ENCODE measurements around the gene CAPZB. TPM values are rescaled to one million over a fixed set of nuclear protein-coding genes. Genes with fewer than 3 reads are reported as not detected.

The CAPZB gene
- total RNA-seq, 3 donors from 2014 or later: 112 to 114 (median 113) TPM

DNA sequence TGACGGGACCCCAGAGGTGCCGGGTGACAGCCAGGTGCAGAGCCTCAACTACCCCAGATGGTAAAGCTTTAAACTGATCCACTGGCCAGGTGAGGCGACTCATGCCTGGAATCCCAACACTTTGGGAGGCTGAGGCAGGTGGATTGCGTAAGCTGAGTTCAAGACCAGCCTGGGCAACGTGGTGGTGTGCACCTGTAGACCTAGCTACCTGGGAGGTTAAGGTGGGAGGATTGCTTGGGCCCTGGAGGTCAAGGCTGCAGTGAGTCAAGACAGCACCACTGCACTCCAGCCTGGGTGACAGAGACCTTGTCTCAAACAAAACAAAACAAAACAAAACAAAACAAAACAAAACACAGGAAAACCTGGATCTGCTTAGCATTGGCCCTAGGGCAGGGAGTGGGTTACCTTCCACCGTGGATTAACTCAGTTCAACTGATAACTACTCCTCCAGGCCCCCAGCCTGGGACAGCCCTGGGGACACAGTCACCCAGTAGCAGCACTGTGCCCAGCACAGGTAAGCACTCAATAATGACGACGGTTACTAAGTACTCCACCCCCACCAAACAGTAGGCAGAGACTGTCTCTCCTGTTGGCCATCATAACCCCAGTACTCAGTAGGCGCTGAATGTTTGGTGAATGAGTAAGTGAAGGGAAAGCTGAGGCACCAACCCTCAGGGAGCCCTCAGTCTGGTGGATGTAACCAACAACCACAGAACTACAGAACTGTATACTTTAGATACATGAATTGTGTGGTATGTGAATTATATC, 151.6 kb downstream of the CAPZB start:
- DNase-seq (ENCODE audit: low spot score in 2 of 2): no peak

GRCh38 chr1:19332832-19333231, 152.5 kb downstream of the CAPZB start:
- intact Hi-C loops (cut with DNase I; ENCODE audit: low total_unique reads): loop anchor here (10.0 kb wide), 1 partner anchor 238 kb away; no protein-coding TSS in a partner anchor
- TF ChIP-seq, protein P1, sequence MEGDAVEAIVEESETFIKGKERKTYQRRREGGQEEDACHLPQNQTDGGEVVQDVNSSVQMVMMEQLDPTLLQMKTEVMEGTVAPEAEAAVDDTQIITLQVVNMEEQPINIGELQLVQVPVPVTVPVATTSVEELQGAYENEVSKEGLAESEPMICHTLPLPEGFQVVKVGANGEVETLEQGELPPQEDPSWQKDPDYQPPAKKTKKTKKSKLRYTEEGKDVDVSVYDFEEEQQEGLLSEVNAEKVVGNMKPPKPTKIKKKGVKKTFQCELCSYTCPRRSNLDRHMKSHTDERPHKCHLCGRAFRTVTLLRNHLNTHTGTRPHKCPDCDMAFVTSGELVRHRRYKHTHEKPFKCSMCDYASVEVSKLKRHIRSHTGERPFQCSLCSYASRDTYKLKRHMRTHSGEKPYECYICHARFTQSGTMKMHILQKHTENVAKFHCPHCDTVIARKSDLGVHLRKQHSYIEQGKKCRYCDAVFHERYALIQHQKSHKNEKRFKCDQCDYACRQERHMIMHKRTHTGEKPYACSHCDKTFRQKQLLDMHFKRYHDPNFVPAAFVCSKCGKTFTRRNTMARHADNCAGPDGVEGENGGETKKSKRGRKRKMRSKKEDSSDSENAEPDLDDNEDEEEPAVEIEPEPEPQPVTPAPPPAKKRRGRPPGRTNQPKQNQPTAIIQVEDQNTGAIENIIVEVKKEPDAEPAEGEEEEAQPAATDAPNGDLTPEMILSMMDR (IDR thresholded peaks at IDR 0.05): no peak
- TF ChIP-seq POLR2AphosphoS5 (IDR thresholded peaks at IDR 0.05) (no peak), POLR2A (IDR thresholded peaks at IDR 0.05) (no peak)
- Histone ChIP-seq H3K4me3 (no peak overlapping the region), H3K9me3 (no peaks in the 10 kb centered on the region), H3K36me3 (no peaks in the 10 kb centered on the region), H3K27me3 (no peaks in the 10 kb centered on the region), H3K4me1 (no peaks in the 10 kb centered on the region), H3K27ac (no peak overlapping the region)
- DNase-seq (ENCODE audit: low spot score in 2 of 2): no peak

More for the DNA sequence above, 151.6 kb downstream of the CAPZB start:
- no peaks in the 10 kb centered on the region for H3K9me3 ChIP-seq
- H3K36me3 ChIP-seq: no peaks in the 10 kb centered on the region
- no peak overlapping the region for H3K27ac ChIP-seq
- intact Hi-C loops (cut with DNase I; ENCODE audit: low total_unique reads): loop anchor here (10.0 kb wide), 1 partner anchor 239 kb away; no protein-coding TSS in a partner anchor
- H3K27me3 ChIP-seq: no peaks in the 10 kb centered on the region
- H3K4me3 ChIP-seq: no peak overlapping the region
- TF ChIP-seq, protein P1 (IDR thresholded peaks at IDR 0.05): no peak
- TF ChIP-seq POLR2A (IDR thresholded peaks at IDR 0.05): no peak
- no peak for TF ChIP-seq POLR2AphosphoS5 (IDR thresholded peaks at IDR 0.05)
- no peaks in the 10 kb centered on the region for H3K4me1 ChIP-seq

DNA sequence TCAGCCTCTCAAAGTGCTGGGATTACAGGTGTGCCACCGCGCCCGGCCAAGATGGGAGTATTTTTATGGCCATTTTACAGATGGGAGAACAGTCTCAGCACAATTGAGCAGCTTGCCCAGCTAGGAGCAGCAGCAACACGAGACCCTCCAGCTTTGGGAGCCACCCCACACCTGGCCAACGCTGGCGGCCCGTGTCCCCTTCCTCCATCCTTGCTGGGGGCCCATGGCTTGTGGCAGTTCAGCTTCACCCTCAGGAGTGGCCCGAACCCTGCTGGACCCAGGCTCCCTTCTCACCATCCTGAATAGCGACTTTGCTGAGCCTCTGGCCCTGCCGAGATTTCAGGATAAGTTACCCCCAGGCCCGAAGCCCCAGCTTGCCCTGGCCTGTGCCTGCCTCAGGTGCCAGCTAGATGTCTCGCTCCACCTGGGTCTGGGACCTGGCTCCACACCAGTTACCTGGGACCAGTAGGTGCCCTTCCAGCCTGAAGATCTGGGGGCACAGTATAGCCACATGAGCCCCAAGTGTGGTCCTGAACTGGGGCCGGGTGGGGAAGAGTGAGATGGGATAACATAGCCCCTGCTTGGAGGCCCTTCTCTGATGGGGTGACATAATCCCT, 154.0 kb downstream of the CAPZB start:
- intact Hi-C loops (cut with DNase I; ENCODE audit: low total_unique reads): loop anchor here (10.0 kb wide), 1 partner anchor 237 kb away; no protein-coding TSS in a partner anchor
- Histone ChIP-seq H3K36me3 (no peaks in the 10 kb centered on the region), H3K4me1 (no peaks in the 10 kb centered on the region), H3K4me3 (no peak overlapping the region), H3K9me3 (no peaks in the 10 kb centered on the region), H3K27me3 (no peaks in the 10 kb centered on the region), H3K27ac (no peak overlapping the region)
- no peak for DNase-seq (ENCODE audit: low spot score in 2 of 2)
- TF ChIP-seq, protein P1 (IDR thresholded peaks at IDR 0.05): no peak
- no peak for TF ChIP-seq POLR2AphosphoS5 (IDR thresholded peaks at IDR 0.05)

DNA sequence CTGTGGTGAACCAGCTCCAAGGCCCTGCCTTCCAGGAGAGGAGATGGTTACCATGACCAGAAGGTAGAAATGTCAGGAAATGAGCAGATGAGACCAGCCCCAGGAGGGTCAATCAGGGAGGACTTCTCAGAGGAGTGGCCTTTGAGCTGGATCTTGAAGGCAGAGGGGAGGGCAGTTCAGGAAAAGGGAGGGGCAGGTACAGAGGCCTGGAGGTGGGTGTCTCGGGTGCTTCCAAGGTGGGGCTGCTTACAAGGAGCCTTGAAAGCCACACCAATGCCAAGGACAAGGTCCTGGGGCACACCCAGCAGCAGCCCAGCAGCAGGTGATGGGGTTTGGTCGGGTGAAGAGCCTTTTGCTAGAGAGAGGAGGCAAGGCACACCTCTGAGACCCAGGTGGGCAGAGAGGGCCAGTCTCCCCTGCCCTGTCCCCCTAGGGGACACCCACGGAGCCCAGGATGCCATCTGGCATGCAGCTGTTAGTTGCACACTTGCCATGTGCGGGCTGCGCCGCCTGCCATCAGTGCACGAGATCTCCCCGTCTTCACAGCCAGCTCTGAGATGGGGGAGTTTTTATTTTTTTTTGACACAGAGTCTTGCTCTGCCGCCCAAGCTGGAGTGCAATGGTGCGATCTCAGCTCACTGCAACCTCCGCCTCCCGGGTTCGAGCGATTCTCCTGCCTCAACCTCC, 154.7 kb downstream of the CAPZB start:
- Histone ChIP-seq H3K36me3 (no peaks in the 10 kb centered on the region), H3K27ac (no peak overlapping the region), H3K9me3 (no peaks in the 10 kb centered on the region), H3K4me3 (no peak overlapping the region), H3K4me1 (no peaks in the 10 kb centered on the region), H3K27me3 (no peaks in the 10 kb centered on the region)
- DNase-seq (ENCODE audit: low spot score in 2 of 2): no peak
- intact Hi-C loops (cut with DNase I; ENCODE audit: low total_unique reads): loop anchor here (10.0 kb wide), 1 partner anchor 236 kb away; no protein-coding TSS in a partner anchor
- TF ChIP-seq POLR2A (IDR thresholded peaks at IDR 0.05) (no peak), POLR2AphosphoS5 (IDR thresholded peaks at IDR 0.05) (no peak)
- TF ChIP-seq, protein P1 (IDR thresholded peaks at IDR 0.05): no peak

Measured in breast epithelium (tissue), 4 donors.